Measurements from ENCODE around the gene AMER3.

The AMER3 gene

GRCh38 chr2:130756053-130756873 is 923 bp downstream of the AMER3 start:
- TF ChIP-seq POU6F1 (CRISPR knock-in tag; IDR thresholded peaks at IDR 0.05; ENCODE audit: borderline replicate concordance, low read depth), result no peak
- TF ChIP-seq ESRRG (CRISPR knock-in tag; IDR thresholded peaks at IDR 0.05), result no peak
- TF ChIP-seq ISL1 (CRISPR knock-in tag; IDR thresholded peaks at IDR 0.05), result no peak
- no peak for TF ChIP-seq PATZ1 (CRISPR knock-in tag; IDR thresholded peaks at IDR 0.05; ENCODE audit: borderline replicate concordance)
- no peak for TF ChIP-seq CSDC2 (CRISPR knock-in tag; IDR thresholded peaks at IDR 0.05)
- no peak for TF ChIP-seq BACH2 (CRISPR knock-in tag; IDR thresholded peaks at IDR 0.05; ENCODE audit: borderline replicate concordance)
- TF ChIP-seq PPARA (CRISPR knock-in tag; IDR thresholded peaks at IDR 0.05; ENCODE audit: borderline replicate concordance), result no peak
- TF ChIP-seq OSR1 (CRISPR knock-in tag; IDR thresholded peaks at IDR 0.05), result no peak
- no peak for TF ChIP-seq CREB5 (CRISPR knock-in tag; IDR thresholded peaks at IDR 0.05; ENCODE audit: low read depth)
- ATAC-seq, result peak; percentile 87

DNA sequence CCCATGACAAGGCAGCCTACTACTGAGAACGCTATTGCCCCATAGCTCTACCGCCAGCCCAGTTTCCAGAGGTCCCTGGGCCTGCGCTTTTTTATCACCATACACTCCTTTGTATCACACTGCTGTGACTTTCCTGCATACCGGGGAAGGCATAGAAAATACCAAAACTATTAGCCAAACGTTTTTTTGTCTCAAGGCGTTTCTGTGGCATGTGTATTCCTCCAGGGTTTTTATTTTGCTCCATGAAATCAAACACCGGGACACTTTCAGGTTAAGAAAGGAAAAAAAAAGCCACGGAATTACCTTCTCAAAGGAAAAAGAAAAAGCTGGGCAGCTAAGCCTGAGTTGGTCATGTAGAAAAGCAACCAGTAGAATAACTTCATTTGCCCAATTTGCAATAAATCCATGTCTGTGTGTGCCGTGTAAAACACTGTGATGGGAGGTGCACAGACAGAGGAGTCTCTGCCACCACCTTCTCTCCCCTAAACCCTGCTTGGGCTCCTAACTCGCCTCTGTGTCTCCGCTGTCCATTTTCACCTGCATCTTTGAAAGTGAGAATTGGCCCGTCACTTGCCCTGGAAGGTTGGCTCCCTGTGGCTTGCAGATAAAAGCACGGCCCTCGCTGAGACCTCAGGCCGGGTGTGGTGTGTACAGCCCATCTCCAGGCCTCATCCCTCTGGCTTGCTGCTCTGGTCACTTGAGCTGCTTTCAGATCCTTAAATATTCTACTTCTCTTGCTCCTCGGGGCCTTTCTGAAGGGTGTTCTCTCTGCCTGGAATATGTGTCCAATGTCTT is 1.7 kb downstream of the AMER3 start:
- no peak for ATAC-seq
- TF ChIP-seq ZFP3 (CRISPR knock-in tag; IDR thresholded peaks at IDR 0.05) (no peak), TCF4 (CRISPR knock-in tag; IDR thresholded peaks at IDR 0.05; ENCODE audit: borderline replicate concordance) (no peak), ISL1 (CRISPR knock-in tag; IDR thresholded peaks at IDR 0.05) (no peak), CREB5 (CRISPR knock-in tag; IDR thresholded peaks at IDR 0.05; ENCODE audit: low read depth) (no peak), TSHZ2 (CRISPR knock-in tag; IDR thresholded peaks at IDR 0.05) (no peak), ZFP30 (CRISPR knock-in tag; IDR thresholded peaks at IDR 0.05) (no peak), ZC3H10 (CRISPR knock-in tag; IDR thresholded peaks at IDR 0.05) (no peak), ZNF8 (CRISPR knock-in tag; IDR thresholded peaks at IDR 0.05) (no peak), CSDC2 (CRISPR knock-in tag; IDR thresholded peaks at IDR 0.05) (no peak), ARNTL (CRISPR knock-in tag; IDR thresholded peaks at IDR 0.05; ENCODE audit: borderline replicate concordance, low read depth) (no peak), TOX (CRISPR knock-in tag; IDR thresholded peaks at IDR 0.05; ENCODE audit: borderline replicate concordance) (no peak), GLIS3 (CRISPR knock-in tag; IDR thresholded peaks at IDR 0.05) (no peak), ZNF565 (CRISPR knock-in tag; conservative IDR thresholded peaks at IDR 0.05; ENCODE audit: low read depth) (no peak), SNAI2 (CRISPR knock-in tag; IDR thresholded peaks at IDR 0.05) (no peak), ESRRG (CRISPR knock-in tag; IDR thresholded peaks at IDR 0.05) (no peak)
- TF ChIP-seq, protein P1, sequence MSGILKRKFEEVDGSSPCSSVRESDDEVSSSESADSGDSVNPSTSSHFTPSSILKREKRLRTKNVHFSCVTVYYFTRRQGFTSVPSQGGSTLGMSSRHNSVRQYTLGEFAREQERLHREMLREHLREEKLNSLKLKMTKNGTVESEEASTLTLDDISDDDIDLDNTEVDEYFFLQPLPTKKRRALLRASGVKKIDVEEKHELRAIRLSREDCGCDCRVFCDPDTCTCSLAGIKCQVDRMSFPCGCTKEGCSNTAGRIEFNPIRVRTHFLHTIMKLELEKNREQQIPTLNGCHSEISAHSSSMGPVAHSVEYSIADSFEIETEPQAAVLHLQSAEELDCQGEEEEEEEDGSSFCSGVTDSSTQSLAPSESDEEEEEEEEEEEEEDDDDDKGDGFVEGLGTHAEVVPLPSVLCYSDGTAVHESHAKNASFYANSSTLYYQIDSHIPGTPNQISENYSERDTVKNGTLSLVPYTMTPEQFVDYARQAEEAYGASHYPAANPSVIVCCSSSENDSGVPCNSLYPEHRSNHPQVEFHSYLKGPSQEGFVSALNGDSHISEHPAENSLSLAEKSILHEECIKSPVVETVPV (CRISPR knock-in tag; IDR thresholded peaks at IDR 0.05), result no peak
